ENCODE measurements around the gene SLC5A6.

DNA sequence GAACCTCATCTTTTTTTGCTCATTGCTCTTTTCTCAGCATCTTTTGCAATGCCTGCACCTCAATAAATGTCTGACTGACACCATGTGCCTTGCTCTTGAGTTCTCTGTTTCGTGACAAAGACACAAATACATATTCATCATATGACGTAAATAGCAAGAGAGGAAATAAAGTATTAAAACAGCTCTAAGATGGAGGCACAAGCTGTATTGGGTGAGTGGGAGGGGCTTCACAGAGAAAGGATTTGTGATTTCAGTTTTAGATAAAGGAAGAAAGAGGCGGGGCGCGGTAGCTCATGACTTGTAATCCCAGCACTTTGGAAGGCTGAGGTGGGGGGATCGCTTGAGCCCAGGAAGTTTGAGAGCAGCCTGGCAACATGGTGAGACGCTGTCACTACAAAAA is 8.0 kb upstream of the SLC5A6 start:
- TF ChIP-seq, protein P1, sequence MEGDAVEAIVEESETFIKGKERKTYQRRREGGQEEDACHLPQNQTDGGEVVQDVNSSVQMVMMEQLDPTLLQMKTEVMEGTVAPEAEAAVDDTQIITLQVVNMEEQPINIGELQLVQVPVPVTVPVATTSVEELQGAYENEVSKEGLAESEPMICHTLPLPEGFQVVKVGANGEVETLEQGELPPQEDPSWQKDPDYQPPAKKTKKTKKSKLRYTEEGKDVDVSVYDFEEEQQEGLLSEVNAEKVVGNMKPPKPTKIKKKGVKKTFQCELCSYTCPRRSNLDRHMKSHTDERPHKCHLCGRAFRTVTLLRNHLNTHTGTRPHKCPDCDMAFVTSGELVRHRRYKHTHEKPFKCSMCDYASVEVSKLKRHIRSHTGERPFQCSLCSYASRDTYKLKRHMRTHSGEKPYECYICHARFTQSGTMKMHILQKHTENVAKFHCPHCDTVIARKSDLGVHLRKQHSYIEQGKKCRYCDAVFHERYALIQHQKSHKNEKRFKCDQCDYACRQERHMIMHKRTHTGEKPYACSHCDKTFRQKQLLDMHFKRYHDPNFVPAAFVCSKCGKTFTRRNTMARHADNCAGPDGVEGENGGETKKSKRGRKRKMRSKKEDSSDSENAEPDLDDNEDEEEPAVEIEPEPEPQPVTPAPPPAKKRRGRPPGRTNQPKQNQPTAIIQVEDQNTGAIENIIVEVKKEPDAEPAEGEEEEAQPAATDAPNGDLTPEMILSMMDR (IDR thresholded peaks at IDR 0.05) = no peak
- TF ChIP-seq POLR2AphosphoS5 (IDR thresholded peaks at IDR 0.05) (no peak), EP300 (IDR thresholded peaks at IDR 0.05) (no peak)

Data from sigmoid colon (tissue), 4 donors.